K562 (cell line): ENCODE measurements around the gene TLNRD1. TPM values are rescaled to one million over a fixed set of nuclear protein-coding genes. Genes with fewer than 3 reads are reported as not detected.

Experiments used
- BRD9 ChIP-seq: fragments of 450-650 bp; IDR thresholded peaks from 2 replicates; pipeline ENCODE4 v1.6.1; 2018; ENCODE audit warnings: low read depth; ENCODE audit not compliant: partially characterized antibody
- BRF2 ChIP-seq: IDR thresholded peaks from 3 replicates; pipeline ENCODE4 v1.6.1; 2011; ENCODE audit warnings: borderline replicate concordance, mild to moderate bottlenecking; ENCODE audit not compliant: insufficient read length, insufficient read depth
- ELF2 ChIP-seq: fragments of 250-450 bp; sonication (Bioruptor Pico); IDR thresholded peaks from 2 replicates; pipeline ENCODE4 v1.5.0; 2021; ENCODE audit warnings: mild to moderate bottlenecking
- ESRRA ChIP-seq: fragments of 450-650 bp; IDR thresholded peaks from 2 replicates; pipeline ENCODE4 v1.6.1; 2014; ENCODE audit warnings: low read depth, mild to moderate bottlenecking, moderate library complexity, borderline replicate concordance
- FOXP1 ChIP-seq: sonication (generic); formaldehyde crosslinking; IDR thresholded peaks from 2 replicates; pipeline ENCODE4 v1.8.0; 2022; ENCODE audit warnings: mild to moderate bottlenecking, missing genetic modification reagents
- HCFC1 ChIP-seq: IDR thresholded peaks from 2 replicates; pipeline ENCODE4 v1.6.1; 2012; ENCODE audit warnings: low read depth, low read length, improper control_type of control experiment
- LARP7 ChIP-seq: fragments of 450-650 bp; IDR thresholded peaks from 2 replicates; pipeline ENCODE4 v1.6.1; 2016
- PATZ1 ChIP-seq: fragments of 250-450 bp; sonication (Bioruptor Pico); IDR thresholded peaks from 2 replicates; pipeline ENCODE4 v1.5.0; 2020; ENCODE audit warnings: mild to moderate bottlenecking, borderline replicate concordance
- PCBP1 ChIP-seq: fragments of 200-400 bp; formaldehyde crosslinking; IDR thresholded peaks from 2 replicates; pipeline ENCODE4 v1.6.1; 2018; ENCODE audit warnings: mild to moderate bottlenecking, low read depth, low read length; ENCODE audit not compliant: poor library complexity, severe bottlenecking
- PHB2 ChIP-seq: fragments of 450-650 bp; IDR thresholded peaks from 2 replicates; pipeline ENCODE4 v1.6.1; 2017; ENCODE audit warnings: low read depth
- POLR2G ChIP-seq: fragments of 200-400 bp; formaldehyde crosslinking; IDR thresholded peaks from 2 replicates; pipeline ENCODE4 v1.6.1; 2017; ENCODE audit warnings: low read depth, mild to moderate bottlenecking, antibody characterized with exemption, low read length, moderate library complexity
- PTBP1 ChIP-seq: fragments of 200-400 bp; formaldehyde crosslinking; IDR thresholded peaks from 2 replicates; pipeline ENCODE4 v1.6.1; 2017; ENCODE audit warnings: low read depth, low read length
- RAD21 ChIP-seq, 2 experiments: fragments of 250-450 bp in 1 of 2; fragments of 450-650 bp in 1 of 2; sonication (Bioruptor Pico) in 1 of 2; formaldehyde crosslinking in 1 of 2; IDR thresholded peaks in 1 of 2; conservative IDR thresholded peaks in 1 of 2; 2 replicates each; pipeline versions ENCODE4 v1.4.0 to v1.8.0; 2020 to 2022; ENCODE audit warnings: mild to moderate bottlenecking in 2 of 2, moderate library complexity in 1 of 2
- RB1 ChIP-seq: fragments of 450-650 bp; IDR thresholded peaks from 2 replicates; pipeline ENCODE4 v1.6.1; 2017; ENCODE audit warnings: low read depth, mild to moderate bottlenecking
- SRSF9 ChIP-seq: fragments of 200-400 bp; formaldehyde crosslinking; IDR thresholded peaks from 2 replicates; pipeline ENCODE4 v1.6.1; 2017; ENCODE audit warnings: low read depth, low read length, borderline replicate concordance
- U2AF2 ChIP-seq: fragments of 200-400 bp; formaldehyde crosslinking; optimal IDR thresholded peaks from 2 replicates; pipeline ENCODE3; 2017; ENCODE audit warnings: low read depth, mild to moderate bottlenecking, low read length
- VEZF1 ChIP-seq: fragments of 200-800 bp; sonication (Bioruptor generic); IDR thresholded peaks from 2 replicates; pipeline ENCODE4 v1.6.1; 2017; ENCODE audit warnings: missing genetic modification characterization, missing compliant biosample characterization
- ZNF175 ChIP-seq: fragments of 200-800 bp; sonication (Bioruptor generic); IDR thresholded peaks from 2 replicates; pipeline ENCODE4 v1.6.1; 2016; ENCODE audit warnings: low read depth, mild to moderate bottlenecking, missing genetic modification characterization, missing compliant biosample characterization
- ZNF699 ChIP-seq: fragments of 250-450 bp; sonication (Bioruptor Pico); IDR thresholded peaks from 2 replicates; pipeline ENCODE4 v1.8.0; 2021; ENCODE audit warnings: mild to moderate bottlenecking, moderate library complexity; ENCODE audit not compliant: insufficient replicate concordance
- ZNF717 ChIP-seq: fragments of 250-450 bp; sonication (Bioruptor Pico); IDR thresholded peaks from 2 replicates; pipeline ENCODE4 v1.5.0; 2021
- polyA plus RNA-seq, 8 experiments: library from polyadenylated mRNA; depleted of rRNA in 4 of 8; stranded (reverse) in 5 of 8; unstranded in 3 of 8; fragments of >200 nt; fragmentation: Nextera tagmentation in 2 of 8; fragmentation: Illumina TruSeq in 1 of 8; extraction: Ambion mirVana in 2 of 8; extraction: Trizol in 1 of 8; gene quantifications; 2 replicates each; pipeline versions ENCODE4 v1.2.1 to v1.2.3, GENCODE V29; 2011 to 2014; ENCODE audit warnings: inconsistent platforms in 1 of 8, missing spikeins in 1 of 8
- total RNA-seq, 7 experiments: library from RNA; depleted of rRNA in 6 of 7; stranded (reverse); fragments of >200 nt in 6 of 7; fragmentation: Illumina TruSeq in 2 of 7; extraction: Trizol in 2 of 7; gene quantifications; 2 replicates each; pipeline versions ENCODE4 v1.2.1 to v1.2.3, GENCODE V29; 2011 to 2021; ENCODE audit warnings: low replicate concordance in 1 of 7

TLNRD1 gene
- total and polyA plus RNA-seq, 9 of the 15 experiments (the other 6 are each of a cell fraction or from before 2014, with no cell fraction given), result 1.1 to 33.1 (median 5.7) TPM

GRCh38 chr15:81001152-81002008 lies 657 bp downstream of the TLNRD1 start (continued):
- TF ChIP-seq BRF2 (no peak), ELF2 (no peak), FOXP1 (CRISPR knock-in tag) (peak; percentile 64; the same call in 1 of the 2 replicates), RB1 (peak; percentile 66; the same call in 1 of the 2 replicates), ESRRA (no peak), PHB2 (no peak), PATZ1 (CRISPR knock-in tag) (no peak), ZNF717 (CRISPR knock-in tag) (no peak), SRSF9 (no peak), U2AF2 (no peak), POLR2G (peak; percentile 73), ZNF175 (CRISPR knock-in tag) (no peak), ZNF699 (CRISPR knock-in tag) (no peak), PTBP1 (no peak), VEZF1 (CRISPR knock-in tag) (no peak), BRD9 (no peak), HCFC1 (no peak), RAD21 (CRISPR knock-in tag; conservative IDR thresholded peaks at IDR 0.05 in 1 of 2, IDR thresholded peaks at IDR 0.05 in 1 of 2) (no peak), LARP7 (no peak), PCBP1 (no peak)
